NCI-H1105 (cell line): ENCODE results near the gene PTPMT1.

Experiments
- DNase-seq: peaks from one replicate; lab custom pipeline; 2025; lab: John Stamatoyannopoulos, UW

PTPMT1 gene

DNA sequence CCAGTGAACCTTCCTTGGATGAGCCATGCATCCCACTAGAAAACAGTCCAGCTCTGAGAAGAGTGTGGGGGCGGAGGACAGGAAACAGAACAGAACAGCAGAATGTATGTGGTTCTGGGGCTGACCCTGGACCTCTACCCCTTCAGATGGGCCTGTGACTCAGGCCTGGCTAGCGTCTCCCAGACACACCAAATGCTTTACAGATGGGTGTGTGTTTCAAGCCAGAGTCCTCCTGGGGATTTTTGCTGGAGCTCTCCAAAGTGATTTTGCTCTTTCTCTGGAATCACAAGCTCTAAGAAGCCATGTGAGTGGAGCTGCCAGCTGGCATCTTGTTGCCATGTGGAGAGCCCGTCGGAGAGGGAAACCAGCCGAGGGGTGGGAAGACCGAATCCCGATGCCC lies 42.0 kb downstream of the PTPMT1 start:
- DNase-seq, result no peak

- DNase-seq, result no peak
These were observed 44.3 kb downstream of the PTPMT1 start for GRCh38 chr11:47609675-47610074.

- no peak for DNase-seq
These were observed 46.0 kb downstream of the PTPMT1 start for GRCh38 chr11:47611348-47611794.

GRCh38 chr11:47615249-47615648 lies 49.9 kb downstream of the PTPMT1 start:
- DNase-seq, result no peak

DNA sequence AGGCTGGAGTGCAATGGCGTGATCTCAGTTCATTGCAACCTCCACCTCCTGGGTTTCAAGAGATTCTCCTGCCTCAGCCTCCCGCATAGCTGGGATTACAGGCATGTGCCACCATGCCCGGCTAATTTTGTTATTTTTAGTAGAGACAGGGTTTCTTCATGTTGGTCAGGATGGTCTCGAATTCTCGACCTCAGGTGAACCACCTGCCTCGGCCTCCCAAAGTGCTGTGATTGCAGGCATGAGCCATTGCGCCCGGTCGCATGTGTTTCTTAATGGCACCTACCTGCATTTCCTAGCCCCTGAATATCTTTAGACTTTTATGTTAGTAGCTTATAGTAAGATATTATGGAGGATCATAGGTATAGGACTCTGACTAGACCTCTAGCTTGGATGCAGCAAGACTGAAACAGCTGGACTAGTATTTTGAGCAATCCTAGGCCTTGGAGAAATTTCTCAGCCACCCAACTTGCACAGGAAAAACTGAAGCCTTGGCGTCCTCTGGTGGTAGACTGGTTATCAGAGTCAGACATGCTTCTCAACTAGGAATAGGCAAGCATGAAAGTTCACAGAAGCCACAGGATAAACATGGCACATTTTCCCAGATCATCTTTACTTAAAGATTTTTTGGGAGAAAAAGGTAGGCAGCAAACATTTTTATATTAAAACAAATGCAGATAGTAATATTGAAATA lies 51.5 kb downstream of the PTPMT1 start:
- no peak for DNase-seq

DNA sequence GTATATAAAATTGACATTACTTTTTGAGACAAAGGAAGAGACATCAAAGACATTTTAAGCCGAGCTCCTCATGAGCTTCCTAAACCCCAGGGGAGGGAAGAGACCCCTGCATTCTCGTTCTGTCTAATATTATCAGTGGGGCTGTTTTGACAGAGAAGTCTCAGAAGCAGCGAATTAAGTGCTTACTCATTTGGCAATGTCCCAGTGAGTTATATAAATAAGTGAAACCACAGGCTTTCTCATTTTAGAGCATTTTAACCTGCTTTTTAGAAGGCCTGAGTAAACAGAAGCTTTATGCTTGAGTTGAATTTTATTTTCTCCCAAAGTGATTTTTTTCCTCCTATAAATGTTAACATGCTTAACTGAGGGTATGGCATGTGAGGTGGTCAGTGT lies 52.0 kb downstream of the PTPMT1 start:
- DNase-seq, result no peak

- DNase-seq, result no peak
These were observed 55.5 kb downstream of the PTPMT1 start for GRCh38 chr11:47620836-47621378.
